ENCODE data around the gene SORCS2.

The SORCS2 gene

GRCh38 chr4:7422898-7423180, 230.5 kb downstream of the SORCS2 start:
- DNase-seq, result no peak
- Histone ChIP-seq H3K27ac (no peak overlapping the region), H3K27me3 (replicated peaks) (no peaks in the 10 kb centered on the region), H3K36me3 (replicated peaks) (no peaks in the 10 kb centered on the region), H3K4me3 (ENCODE audit: low read depth, low read length) (no peak overlapping the region)
- in situ Hi-C loops (cut with HindIII; ENCODE audit: low pct_ligation_motif_present, low sequenced_read_pairs), result no loop called here
- TF ChIP-seq CTCF (IDR thresholded peaks at IDR 0.05; ENCODE audit: low read depth, low read length, missing control alignments), result no peak

GRCh38 chr4:7423391-7423790, 231.1 kb downstream of the SORCS2 start:
- no peaks in the 10 kb centered on the region for H3K27me3 ChIP-seq (replicated peaks)
- DNase-seq, result no peak
- no peaks in the 10 kb centered on the region for H3K36me3 ChIP-seq (replicated peaks)
- TF ChIP-seq CTCF (IDR thresholded peaks at IDR 0.05; ENCODE audit: low read depth, low read length, missing control alignments), result no peak
- H3K27ac ChIP-seq, result no peak overlapping the region
- in situ Hi-C loops (cut with HindIII; ENCODE audit: low pct_ligation_motif_present, low sequenced_read_pairs), result no loop called here
- no peak overlapping the region for H3K4me3 ChIP-seq (ENCODE audit: low read depth, low read length)

- in situ Hi-C loops (cut with HindIII; ENCODE audit: low pct_ligation_motif_present, low sequenced_read_pairs), result no loop called here
- Histone ChIP-seq H3K4me3 (ENCODE audit: low read depth, low read length) (no peak overlapping the region), H3K27ac (no peak overlapping the region), H3K36me3 (replicated peaks) (no peaks in the 10 kb centered on the region), H3K27me3 (replicated peaks) (no peaks in the 10 kb centered on the region)
- DNase-seq, result no peak
- TF ChIP-seq CTCF (IDR thresholded peaks at IDR 0.05; ENCODE audit: low read depth, low read length, missing control alignments), result no peak
Observed at GRCh38 chr4:7423801-7424552, 231.6 kb downstream of the SORCS2 start.

DNA sequence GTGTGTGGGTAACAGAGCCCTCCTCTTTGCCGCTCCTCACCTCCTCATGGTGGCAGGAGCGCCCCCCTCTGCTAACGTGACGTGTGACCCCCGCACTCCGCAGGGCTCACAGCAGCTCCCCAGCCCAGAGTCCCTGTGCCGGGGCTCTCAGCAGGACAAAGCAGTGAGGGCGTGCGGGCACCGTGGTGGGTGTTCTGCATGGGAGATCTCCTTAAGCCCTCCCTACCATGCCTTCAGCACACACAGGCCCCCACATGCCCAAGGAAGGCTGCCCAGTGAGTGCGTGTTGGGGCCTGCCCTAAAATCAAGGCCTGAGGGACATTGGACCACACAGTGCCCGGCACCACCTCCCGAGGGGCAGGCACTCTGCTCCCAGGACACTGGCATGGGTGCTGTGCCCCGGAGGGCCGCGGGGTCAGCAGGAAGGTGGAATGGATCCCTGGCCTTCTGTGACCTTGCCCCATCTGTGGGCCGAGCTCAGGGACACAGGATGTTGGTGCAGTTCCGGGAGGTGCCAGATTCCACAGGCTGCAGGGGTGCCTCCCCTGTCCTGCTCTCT, 232.3 kb downstream of the SORCS2 start:
- H3K27me3 ChIP-seq (replicated peaks), result no peaks in the 10 kb centered on the region
- no peak for DNase-seq
- in situ Hi-C loops (cut with HindIII; ENCODE audit: low pct_ligation_motif_present, low sequenced_read_pairs), result no loop called here
- no peak for TF ChIP-seq CTCF (IDR thresholded peaks at IDR 0.05; ENCODE audit: low read depth, low read length, missing control alignments)
- no peaks in the 10 kb centered on the region for H3K36me3 ChIP-seq (replicated peaks)
- no peak overlapping the region for H3K27ac ChIP-seq
- H3K4me3 ChIP-seq (ENCODE audit: low read depth, low read length), result no peak overlapping the region

- no peak overlapping the region for H3K4me3 ChIP-seq (ENCODE audit: low read depth, low read length)
- H3K27me3 ChIP-seq (replicated peaks), result no peaks in the 10 kb centered on the region
- TF ChIP-seq CTCF (IDR thresholded peaks at IDR 0.05; ENCODE audit: low read depth, low read length, missing control alignments), result no peak
- in situ Hi-C loops (cut with HindIII; ENCODE audit: low pct_ligation_motif_present, low sequenced_read_pairs), result no loop called here
- H3K36me3 ChIP-seq (replicated peaks), result no peaks in the 10 kb centered on the region
- DNase-seq, result no peak
- H3K27ac ChIP-seq, result no peak overlapping the region
Observed at GRCh38 chr4:7425124-7425523, 232.8 kb downstream of the SORCS2 start.

Measured in brain microvascular endothelial cell (primary cell).